ENCODE results near the gene SEC23B.

DNA sequence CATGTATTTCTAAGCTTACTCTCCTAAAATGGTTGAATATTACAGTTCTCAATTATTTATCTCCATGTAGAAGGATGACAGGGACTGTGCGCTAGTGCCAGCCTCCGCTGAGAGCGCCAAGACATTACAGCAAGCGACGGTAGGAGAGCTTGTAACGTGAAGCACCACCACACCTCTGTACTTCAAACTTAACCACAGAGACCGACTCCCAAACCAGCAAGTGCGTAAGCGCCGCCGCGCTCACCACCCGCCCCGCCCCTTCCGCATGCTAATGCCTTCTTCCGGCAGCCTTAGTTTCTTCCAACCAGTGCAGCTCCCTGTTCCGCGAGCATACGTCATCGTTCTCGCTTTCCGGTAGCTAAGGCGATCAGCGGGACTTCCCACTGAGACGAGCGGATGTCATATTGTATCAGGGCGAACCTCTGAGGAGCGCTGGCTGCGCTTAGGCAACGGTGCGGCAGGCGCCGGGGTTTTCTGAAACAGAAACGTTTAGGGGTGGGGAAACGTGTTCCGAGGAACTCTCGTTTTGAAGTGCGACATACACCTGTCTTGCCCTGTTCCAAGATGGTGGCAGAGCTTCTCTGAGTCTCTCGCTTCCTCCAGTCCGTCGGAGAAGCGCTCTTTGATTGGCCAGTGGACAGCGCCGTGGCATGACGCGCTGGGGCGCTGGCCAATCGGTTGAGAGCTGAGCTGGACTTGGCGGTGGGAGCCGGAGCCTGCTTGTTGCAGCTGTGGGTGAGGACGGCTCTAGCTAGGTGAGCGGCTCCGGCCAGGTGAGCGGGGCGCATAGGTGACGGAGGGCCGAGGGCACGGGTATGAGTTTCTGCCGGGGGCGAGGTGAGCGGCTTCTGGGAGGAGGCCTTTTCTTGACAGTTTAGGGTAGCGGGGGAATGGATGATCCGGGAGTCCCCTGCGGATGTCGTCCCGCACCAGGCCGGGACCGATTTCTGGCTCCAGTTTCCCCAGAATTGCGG lies at the start of gene SEC23B:
- TF ChIP-seq, protein P1, sequence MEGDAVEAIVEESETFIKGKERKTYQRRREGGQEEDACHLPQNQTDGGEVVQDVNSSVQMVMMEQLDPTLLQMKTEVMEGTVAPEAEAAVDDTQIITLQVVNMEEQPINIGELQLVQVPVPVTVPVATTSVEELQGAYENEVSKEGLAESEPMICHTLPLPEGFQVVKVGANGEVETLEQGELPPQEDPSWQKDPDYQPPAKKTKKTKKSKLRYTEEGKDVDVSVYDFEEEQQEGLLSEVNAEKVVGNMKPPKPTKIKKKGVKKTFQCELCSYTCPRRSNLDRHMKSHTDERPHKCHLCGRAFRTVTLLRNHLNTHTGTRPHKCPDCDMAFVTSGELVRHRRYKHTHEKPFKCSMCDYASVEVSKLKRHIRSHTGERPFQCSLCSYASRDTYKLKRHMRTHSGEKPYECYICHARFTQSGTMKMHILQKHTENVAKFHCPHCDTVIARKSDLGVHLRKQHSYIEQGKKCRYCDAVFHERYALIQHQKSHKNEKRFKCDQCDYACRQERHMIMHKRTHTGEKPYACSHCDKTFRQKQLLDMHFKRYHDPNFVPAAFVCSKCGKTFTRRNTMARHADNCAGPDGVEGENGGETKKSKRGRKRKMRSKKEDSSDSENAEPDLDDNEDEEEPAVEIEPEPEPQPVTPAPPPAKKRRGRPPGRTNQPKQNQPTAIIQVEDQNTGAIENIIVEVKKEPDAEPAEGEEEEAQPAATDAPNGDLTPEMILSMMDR (conservative IDR thresholded peaks at IDR 0.05; ENCODE audit: low read depth in 2 of 2) = no peak
- TF ChIP-seq ZNF331 (CRISPR knock-in tag; IDR thresholded peaks at IDR 0.05; ENCODE audit: low read depth) (no peak), POLR2AphosphoS5 (IDR thresholded peaks at IDR 0.05; ENCODE audit: low read depth) (peak; percentile 84), JUNB (IDR thresholded peaks at IDR 0.05; ENCODE audit: unreplicated experiment) (no peak), CREB1 (CRISPR knock-in tag; IDR thresholded peaks at IDR 0.05; ENCODE audit: low read depth) (peak; percentile 87), NANOG (IDR thresholded peaks at IDR 0.05; ENCODE audit: borderline replicate concordance) (no peak), EZH2phosphoT487 (IDR thresholded peaks at IDR 0.05; ENCODE audit: unreplicated experiment) (no peak)
- TF ChIP-seq, protein P2, sequence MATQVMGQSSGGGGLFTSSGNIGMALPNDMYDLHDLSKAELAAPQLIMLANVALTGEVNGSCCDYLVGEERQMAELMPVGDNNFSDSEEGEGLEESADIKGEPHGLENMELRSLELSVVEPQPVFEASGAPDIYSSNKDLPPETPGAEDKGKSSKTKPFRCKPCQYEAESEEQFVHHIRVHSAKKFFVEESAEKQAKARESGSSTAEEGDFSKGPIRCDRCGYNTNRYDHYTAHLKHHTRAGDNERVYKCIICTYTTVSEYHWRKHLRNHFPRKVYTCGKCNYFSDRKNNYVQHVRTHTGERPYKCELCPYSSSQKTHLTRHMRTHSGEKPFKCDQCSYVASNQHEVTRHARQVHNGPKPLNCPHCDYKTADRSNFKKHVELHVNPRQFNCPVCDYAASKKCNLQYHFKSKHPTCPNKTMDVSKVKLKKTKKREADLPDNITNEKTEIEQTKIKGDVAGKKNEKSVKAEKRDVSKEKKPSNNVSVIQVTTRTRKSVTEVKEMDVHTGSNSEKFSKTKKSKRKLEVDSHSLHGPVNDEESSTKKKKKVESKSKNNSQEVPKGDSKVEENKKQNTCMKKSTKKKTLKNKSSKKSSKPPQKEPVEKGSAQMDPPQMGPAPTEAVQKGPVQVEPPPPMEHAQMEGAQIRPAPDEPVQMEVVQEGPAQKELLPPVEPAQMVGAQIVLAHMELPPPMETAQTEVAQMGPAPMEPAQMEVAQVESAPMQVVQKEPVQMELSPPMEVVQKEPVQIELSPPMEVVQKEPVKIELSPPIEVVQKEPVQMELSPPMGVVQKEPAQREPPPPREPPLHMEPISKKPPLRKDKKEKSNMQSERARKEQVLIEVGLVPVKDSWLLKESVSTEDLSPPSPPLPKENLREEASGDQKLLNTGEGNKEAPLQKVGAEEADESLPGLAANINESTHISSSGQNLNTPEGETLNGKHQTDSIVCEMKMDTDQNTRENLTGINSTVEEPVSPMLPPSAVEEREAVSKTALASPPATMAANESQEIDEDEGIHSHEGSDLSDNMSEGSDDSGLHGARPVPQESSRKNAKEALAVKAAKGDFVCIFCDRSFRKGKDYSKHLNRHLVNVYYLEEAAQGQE (IDR thresholded peaks at IDR 0.05; ENCODE audit: unreplicated experiment) = no peak

Data from GM23338 (cell line).